WTC11 (cell line): ENCODE measurements around the gene SCN4B.

Experiments
- CBFB ChIP-seq: sonication (generic); formaldehyde crosslinking; IDR thresholded peaks from 2 replicates; pipeline ENCODE4 v1.8.1; 2022; ENCODE audit warnings: mild to moderate bottlenecking, low read depth, missing genetic modification reagents
- CREB1 ChIP-seq: sonication (generic); formaldehyde crosslinking; IDR thresholded peaks from 2 replicates; pipeline ENCODE4 v1.8.0; 2023; ENCODE audit warnings: mild to moderate bottlenecking, missing genetic modification reagents
- CREM ChIP-seq: sonication (generic); formaldehyde crosslinking; IDR thresholded peaks from 2 replicates; pipeline ENCODE4 v1.8.1; 2022; ENCODE audit warnings: mild to moderate bottlenecking, missing genetic modification reagents, moderate library complexity
- FOXJ3 ChIP-seq: sonication (generic); formaldehyde crosslinking; IDR thresholded peaks from 2 replicates; pipeline ENCODE4 v1.9.0; 2021; ENCODE audit warnings: missing genetic modification reagents, mild to moderate bottlenecking, borderline replicate concordance
- MYBL2 ChIP-seq: sonication (generic); formaldehyde crosslinking; IDR thresholded peaks from 2 replicates; pipeline ENCODE4 v1.8.1; 2023; ENCODE audit warnings: mild to moderate bottlenecking, moderate library complexity, missing genetic modification reagents
- NR2C2 ChIP-seq: sonication (generic); formaldehyde crosslinking; IDR thresholded peaks from 2 replicates; pipeline ENCODE4 v1.8.0; 2022; ENCODE audit warnings: mild to moderate bottlenecking, missing genetic modification reagents
- RORB ChIP-seq: fragments of 250-450 bp; sonication (Bioruptor Pico); IDR thresholded peaks from 2 replicates; pipeline ENCODE4 v1.9.0; 2021; ENCODE audit warnings: mild to moderate bottlenecking
- TF ChIP-seq, protein P1 (sequence below): sonication (generic); formaldehyde crosslinking; IDR thresholded peaks from 2 replicates; pipeline ENCODE4 v1.8.0; 2023; ENCODE audit warnings: missing genetic modification reagents
- TF ChIP-seq, protein P2 (sequence below): fragments of 200-600 bp; IDR thresholded peaks from 2 replicates; pipeline ENCODE4 v1.8.0; 2022; ENCODE audit warnings: antibody characterized with exemption
- TF ChIP-seq, protein P3 (sequence below): sonication (generic); formaldehyde crosslinking; IDR thresholded peaks from 2 replicates; pipeline ENCODE4 v1.8.0; 2022; ENCODE audit warnings: mild to moderate bottlenecking, missing genetic modification reagents
- TF ChIP-seq, protein P4 (sequence below): sonication (generic); formaldehyde crosslinking; IDR thresholded peaks from 2 replicates; pipeline ENCODE4 v1.8.0; 2022; ENCODE audit warnings: mild to moderate bottlenecking, missing genetic modification reagents
- TF ChIP-seq, protein P5 (sequence below): sonication (generic); formaldehyde crosslinking; IDR thresholded peaks from 2 replicates; pipeline ENCODE4 v1.8.1; 2022; ENCODE audit warnings: low read depth, missing genetic modification reagents, borderline replicate concordance
- TF ChIP-seq, protein P6 (sequence below): sonication (generic); formaldehyde crosslinking; IDR thresholded peaks from 2 replicates; pipeline ENCODE4 v1.8.1; 2022; ENCODE audit warnings: missing genetic modification reagents, borderline replicate concordance

DNA sequence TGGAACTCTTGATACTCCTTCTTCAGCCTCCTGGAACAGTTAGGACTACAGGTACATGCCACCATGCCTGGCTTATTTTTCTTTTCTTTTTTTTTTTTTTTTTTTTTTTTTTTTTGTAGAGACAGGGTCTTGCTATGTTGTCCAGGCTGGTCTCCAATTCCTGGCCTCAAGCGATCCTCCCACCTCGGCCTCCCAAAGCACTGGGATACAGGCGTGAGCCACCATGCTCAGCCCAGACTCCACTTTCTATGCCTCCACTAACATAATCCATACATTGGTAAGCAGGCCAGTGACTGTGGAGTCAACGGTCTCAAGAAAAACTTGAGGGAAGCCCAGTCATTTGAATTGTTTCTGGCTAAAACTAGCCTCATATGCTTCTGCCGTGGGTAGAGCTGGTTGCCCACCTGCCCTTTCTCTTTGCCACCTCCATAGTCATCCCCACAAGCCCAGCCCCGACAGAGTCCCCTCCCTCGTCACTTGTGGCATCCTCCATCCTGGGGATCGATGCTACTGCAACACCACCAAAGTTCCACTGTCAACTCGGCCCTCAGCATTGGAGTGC, 21.5 kb upstream of the SCN4B start:
- TF ChIP-seq, protein P1, sequence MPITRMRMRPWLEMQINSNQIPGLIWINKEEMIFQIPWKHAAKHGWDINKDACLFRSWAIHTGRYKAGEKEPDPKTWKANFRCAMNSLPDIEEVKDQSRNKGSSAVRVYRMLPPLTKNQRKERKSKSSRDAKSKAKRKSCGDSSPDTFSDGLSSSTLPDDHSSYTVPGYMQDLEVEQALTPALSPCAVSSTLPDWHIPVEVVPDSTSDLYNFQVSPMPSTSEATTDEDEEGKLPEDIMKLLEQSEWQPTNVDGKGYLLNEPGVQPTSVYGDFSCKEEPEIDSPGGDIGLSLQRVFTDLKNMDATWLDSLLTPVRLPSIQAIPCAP (CRISPR knock-in tag) = no peak
- no peak for TF ChIP-seq RORB (CRISPR knock-in tag)
- no peak for TF ChIP-seq FOXJ3 (CRISPR knock-in tag)
- TF ChIP-seq, protein P2, sequence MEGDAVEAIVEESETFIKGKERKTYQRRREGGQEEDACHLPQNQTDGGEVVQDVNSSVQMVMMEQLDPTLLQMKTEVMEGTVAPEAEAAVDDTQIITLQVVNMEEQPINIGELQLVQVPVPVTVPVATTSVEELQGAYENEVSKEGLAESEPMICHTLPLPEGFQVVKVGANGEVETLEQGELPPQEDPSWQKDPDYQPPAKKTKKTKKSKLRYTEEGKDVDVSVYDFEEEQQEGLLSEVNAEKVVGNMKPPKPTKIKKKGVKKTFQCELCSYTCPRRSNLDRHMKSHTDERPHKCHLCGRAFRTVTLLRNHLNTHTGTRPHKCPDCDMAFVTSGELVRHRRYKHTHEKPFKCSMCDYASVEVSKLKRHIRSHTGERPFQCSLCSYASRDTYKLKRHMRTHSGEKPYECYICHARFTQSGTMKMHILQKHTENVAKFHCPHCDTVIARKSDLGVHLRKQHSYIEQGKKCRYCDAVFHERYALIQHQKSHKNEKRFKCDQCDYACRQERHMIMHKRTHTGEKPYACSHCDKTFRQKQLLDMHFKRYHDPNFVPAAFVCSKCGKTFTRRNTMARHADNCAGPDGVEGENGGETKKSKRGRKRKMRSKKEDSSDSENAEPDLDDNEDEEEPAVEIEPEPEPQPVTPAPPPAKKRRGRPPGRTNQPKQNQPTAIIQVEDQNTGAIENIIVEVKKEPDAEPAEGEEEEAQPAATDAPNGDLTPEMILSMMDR = no peak
- TF ChIP-seq, protein P3, sequence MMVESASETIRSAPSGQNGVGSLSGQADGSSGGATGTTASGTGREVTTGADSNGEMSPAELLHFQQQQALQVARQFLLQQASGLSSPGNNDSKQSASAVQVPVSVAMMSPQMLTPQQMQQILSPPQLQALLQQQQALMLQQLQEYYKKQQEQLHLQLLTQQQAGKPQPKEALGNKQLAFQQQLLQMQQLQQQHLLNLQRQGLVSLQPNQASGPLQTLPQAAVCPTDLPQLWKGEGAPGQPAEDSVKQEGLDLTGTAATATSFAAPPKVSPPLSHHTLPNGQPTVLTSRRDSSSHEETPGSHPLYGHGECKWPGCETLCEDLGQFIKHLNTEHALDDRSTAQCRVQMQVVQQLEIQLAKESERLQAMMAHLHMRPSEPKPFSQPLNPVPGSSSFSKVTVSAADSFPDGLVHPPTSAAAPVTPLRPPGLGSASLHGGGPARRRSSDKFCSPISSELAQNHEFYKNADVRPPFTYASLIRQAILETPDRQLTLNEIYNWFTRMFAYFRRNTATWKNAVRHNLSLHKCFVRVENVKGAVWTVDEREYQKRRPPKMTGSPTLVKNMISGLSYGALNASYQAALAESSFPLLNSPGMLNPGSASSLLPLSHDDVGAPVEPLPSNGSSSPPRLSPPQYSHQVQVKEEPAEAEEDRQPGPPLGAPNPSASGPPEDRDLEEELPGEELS (CRISPR knock-in tag) = no peak
- no peak for TF ChIP-seq CBFB (CRISPR knock-in tag)
- TF ChIP-seq CREB1 (CRISPR knock-in tag) = no peak
- TF ChIP-seq, protein P4, sequence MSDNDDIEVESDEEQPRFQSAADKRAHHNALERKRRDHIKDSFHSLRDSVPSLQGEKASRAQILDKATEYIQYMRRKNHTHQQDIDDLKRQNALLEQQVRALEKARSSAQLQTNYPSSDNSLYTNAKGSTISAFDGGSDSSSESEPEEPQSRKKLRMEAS = no peak
- TF ChIP-seq CREM = no peak
- no peak for TF ChIP-seq MYBL2 (CRISPR knock-in tag)
- no peak for TF ChIP-seq NR2C2
- TF ChIP-seq, protein P5, sequence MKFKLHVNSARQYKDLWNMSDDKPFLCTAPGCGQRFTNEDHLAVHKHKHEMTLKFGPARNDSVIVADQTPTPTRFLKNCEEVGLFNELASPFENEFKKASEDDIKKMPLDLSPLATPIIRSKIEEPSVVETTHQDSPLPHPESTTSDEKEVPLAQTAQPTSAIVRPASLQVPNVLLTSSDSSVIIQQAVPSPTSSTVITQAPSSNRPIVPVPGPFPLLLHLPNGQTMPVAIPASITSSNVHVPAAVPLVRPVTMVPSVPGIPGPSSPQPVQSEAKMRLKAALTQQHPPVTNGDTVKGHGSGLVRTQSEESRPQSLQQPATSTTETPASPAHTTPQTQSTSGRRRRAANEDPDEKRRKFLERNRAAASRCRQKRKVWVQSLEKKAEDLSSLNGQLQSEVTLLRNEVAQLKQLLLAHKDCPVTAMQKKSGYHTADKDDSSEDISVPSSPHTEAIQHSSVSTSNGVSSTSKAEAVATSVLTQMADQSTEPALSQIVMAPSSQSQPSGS (CRISPR knock-in tag) = no peak
- TF ChIP-seq, protein P6, sequence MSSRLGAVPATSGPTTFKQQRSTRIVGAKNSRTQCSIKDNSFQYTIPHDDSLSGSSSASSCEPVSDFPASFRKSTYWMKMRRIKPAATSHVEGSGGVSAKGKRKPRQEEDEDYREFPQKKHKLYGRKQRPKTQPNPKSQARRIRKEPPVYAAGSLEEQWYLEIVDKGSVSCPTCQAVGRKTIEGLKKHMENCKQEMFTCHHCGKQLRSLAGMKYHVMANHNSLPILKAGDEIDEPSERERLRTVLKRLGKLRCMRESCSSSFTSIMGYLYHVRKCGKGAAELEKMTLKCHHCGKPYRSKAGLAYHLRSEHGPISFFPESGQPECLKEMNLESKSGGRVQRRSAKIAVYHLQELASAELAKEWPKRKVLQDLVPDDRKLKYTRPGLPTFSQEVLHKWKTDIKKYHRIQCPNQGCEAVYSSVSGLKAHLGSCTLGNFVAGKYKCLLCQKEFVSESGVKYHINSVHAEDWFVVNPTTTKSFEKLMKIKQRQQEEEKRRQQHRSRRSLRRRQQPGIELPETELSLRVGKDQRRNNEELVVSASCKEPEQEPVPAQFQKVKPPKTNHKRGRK (CRISPR knock-in tag) = no peak
